ENCODE results near the gene RGS17. TPM values are rescaled to one million over a fixed set of nuclear protein-coding genes. Genes with fewer than 3 reads are reported as not detected.

The RGS17 gene
- total RNA-seq, 1 donor from 2014 or later = under 0.01 TPM

- Histone ChIP-seq H3K4me1 (ENCODE audit: control insufficient read depth in 3 of 3, insufficient read depth in 3 of 3, low read length in 3 of 3) (peaks cover 0 to 3% (median 2%) of the 10 kb centered on the region in 3 donors), H3K4me3 (ENCODE audit: low read length in 3 of 3) (no peak overlapping the region), H3K9me3 (ENCODE audit: control insufficient read depth in 3 of 3, low read length in 3 of 3) (no peaks in the 10 kb centered on the region), H3K27me3 (ENCODE audit: control insufficient read depth in 3 of 3, insufficient read depth in 3 of 3, low read length in 3 of 3) (no peaks in the 10 kb centered on the region), H3K9ac (ENCODE audit: low read depth in 1 of 3, low read length in 3 of 3) (no peak overlapping the region), H3K36me3 (ENCODE audit: control insufficient read depth in 3 of 3, insufficient read depth in 3 of 3, low read length in 3 of 3) (no peaks in the 10 kb centered on the region), H3K27ac (ENCODE audit: low read depth, low read length) (no peak overlapping the region)
These were observed 83.7 kb downstream of the RGS17 start for GRCh38 chr6:153047386-153047785.

DNA sequence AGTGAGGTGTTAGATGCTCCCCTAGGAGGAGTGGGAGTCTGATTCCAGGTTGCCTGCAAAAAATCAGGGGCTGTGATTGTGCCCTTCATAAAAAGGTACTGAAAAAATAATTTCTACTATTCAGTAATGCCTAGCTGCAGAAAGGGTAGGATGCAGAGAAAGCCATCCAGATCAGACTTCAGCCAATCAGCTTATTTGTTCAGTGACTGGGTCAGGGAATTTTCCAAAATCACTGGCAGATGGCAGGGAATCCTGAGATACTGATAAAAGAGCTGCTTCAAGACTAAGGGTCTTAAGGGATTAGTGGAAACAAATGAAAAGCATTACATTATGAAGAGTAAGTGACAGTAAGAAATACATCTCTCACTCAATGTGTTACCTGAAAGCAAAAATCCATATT, 85.8 kb downstream of the RGS17 start:
- Histone ChIP-seq H3K36me3 (ENCODE audit: control insufficient read depth in 3 of 3, insufficient read depth in 3 of 3, low read length in 3 of 3) (no peaks in the 10 kb centered on the region), H3K4me1 (ENCODE audit: control insufficient read depth in 3 of 3, insufficient read depth in 3 of 3, low read length in 3 of 3) (peaks cover 0 to 3% (median 2%) of the 10 kb centered on the region in 3 donors), H3K9me3 (ENCODE audit: control insufficient read depth in 3 of 3, low read length in 3 of 3) (no peaks in the 10 kb centered on the region)

GRCh38 chr6:153044295-153044694, 86.8 kb downstream of the RGS17 start:
- no peak overlapping the region for H3K27ac ChIP-seq (ENCODE audit: low read depth, low read length)
- no peak overlapping the region for H3K9ac ChIP-seq (ENCODE audit: low read depth in 1 of 3, low read length in 3 of 3)
- H3K27me3 ChIP-seq (ENCODE audit: control insufficient read depth in 3 of 3, insufficient read depth in 3 of 3, low read length in 3 of 3) = no peaks in the 10 kb centered on the region
- H3K36me3 ChIP-seq (ENCODE audit: control insufficient read depth in 3 of 3, insufficient read depth in 3 of 3, low read length in 3 of 3) = no peaks in the 10 kb centered on the region
- H3K4me1 ChIP-seq (ENCODE audit: control insufficient read depth in 3 of 3, insufficient read depth in 3 of 3, low read length in 3 of 3) = peaks cover 0 to 3% (median 2%) of the 10 kb centered on the region in 3 donors
- H3K9me3 ChIP-seq (ENCODE audit: control insufficient read depth in 3 of 3, low read length in 3 of 3) = no peaks in the 10 kb centered on the region
- no peak overlapping the region for H3K4me3 ChIP-seq (ENCODE audit: low read length in 3 of 3)

More for the DNA sequence above, 85.8 kb downstream of the RGS17 start:
- Histone ChIP-seq H3K4me3 (ENCODE audit: low read length in 3 of 3) (no peak overlapping the region), H3K9ac (ENCODE audit: low read depth in 1 of 3, low read length in 3 of 3) (no peak overlapping the region), H3K27ac (ENCODE audit: low read depth, low read length) (no peak overlapping the region), H3K27me3 (ENCODE audit: control insufficient read depth in 3 of 3, insufficient read depth in 3 of 3, low read length in 3 of 3) (no peaks in the 10 kb centered on the region)

DNA sequence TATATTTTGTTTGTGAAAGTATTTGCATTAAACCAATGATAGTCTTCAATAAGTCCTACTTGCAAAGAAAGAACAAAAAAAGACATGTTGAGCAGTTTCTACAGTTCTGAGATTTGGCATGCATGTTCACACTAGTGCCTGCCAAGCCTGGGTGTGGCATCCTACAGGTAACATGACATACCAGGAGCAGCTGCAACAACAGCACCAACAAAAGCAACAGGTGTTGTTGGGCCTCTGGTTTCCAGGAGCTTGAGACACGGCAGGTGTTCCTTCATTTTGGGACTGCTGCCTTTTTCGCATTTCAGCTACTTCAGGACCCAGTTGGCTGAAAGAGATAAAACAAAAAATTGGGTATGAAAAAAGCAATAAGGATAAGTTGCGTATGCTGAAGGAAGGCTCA, 87.4 kb downstream of the RGS17 start:
- Histone ChIP-seq H3K4me3 (ENCODE audit: low read length in 3 of 3) (no peak overlapping the region), H3K27me3 (ENCODE audit: control insufficient read depth in 3 of 3, insufficient read depth in 3 of 3, low read length in 3 of 3) (no peaks in the 10 kb centered on the region), H3K4me1 (ENCODE audit: control insufficient read depth in 3 of 3, insufficient read depth in 3 of 3, low read length in 3 of 3) (peaks cover 0 to 3% (median 2%) of the 10 kb centered on the region in 3 donors), H3K36me3 (ENCODE audit: control insufficient read depth in 3 of 3, insufficient read depth in 3 of 3, low read length in 3 of 3) (no peaks in the 10 kb centered on the region), H3K27ac (ENCODE audit: low read depth, low read length) (no peak overlapping the region), H3K9ac (ENCODE audit: low read depth in 1 of 3, low read length in 3 of 3) (no peak overlapping the region), H3K9me3 (ENCODE audit: control insufficient read depth in 3 of 3, low read length in 3 of 3) (no peaks in the 10 kb centered on the region)

DNA sequence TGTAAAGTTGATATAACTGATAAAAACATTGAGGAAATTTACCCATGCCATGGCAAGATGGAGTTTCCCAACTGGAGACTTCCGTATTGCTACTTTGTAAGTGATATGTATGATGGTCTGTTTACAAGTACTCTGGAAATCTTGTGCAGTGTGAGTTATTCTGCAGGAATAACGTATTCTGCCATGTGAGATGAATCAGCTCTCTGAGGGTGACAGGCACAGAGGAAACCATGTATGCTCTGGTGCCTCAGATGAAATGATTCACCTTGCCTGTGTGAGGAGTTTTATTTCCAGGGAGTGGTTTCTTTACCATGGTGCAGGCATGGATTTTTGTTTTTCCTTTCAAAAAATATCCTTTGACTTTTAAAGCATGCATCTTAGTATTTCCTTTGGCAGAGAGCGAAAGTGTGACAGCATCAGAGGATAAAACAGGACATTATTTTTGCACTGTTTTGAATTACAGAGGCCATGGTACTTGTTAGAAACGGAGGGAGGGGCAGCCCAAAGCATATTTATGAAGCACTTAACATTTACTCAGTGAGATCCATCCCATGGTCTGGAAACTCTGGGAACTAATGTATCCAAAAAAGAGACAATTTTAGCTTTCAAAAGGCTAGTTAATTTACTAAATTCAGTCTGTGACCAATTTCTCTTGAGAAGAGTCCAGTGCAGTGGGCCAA, 92.6 kb downstream of the RGS17 start:
- H3K36me3 ChIP-seq (ENCODE audit: control insufficient read depth in 3 of 3, insufficient read depth in 3 of 3, low read length in 3 of 3) = no peaks in the 10 kb centered on the region
- H3K4me1 ChIP-seq (ENCODE audit: control insufficient read depth in 3 of 3, insufficient read depth in 3 of 3, low read length in 3 of 3) = no peaks in the 10 kb centered on the region
- H3K27ac ChIP-seq (ENCODE audit: low read depth, low read length) = no peak overlapping the region
- no peaks in the 10 kb centered on the region for H3K27me3 ChIP-seq (ENCODE audit: control insufficient read depth in 3 of 3, insufficient read depth in 3 of 3, low read length in 3 of 3)
- no peak overlapping the region for H3K9ac ChIP-seq (ENCODE audit: low read depth in 1 of 3, low read length in 3 of 3)
- H3K4me3 ChIP-seq (ENCODE audit: low read length in 3 of 3) = no peak overlapping the region
- no peaks in the 10 kb centered on the region for H3K9me3 ChIP-seq (ENCODE audit: control insufficient read depth in 3 of 3, low read length in 3 of 3)

- Histone ChIP-seq H3K27ac (ENCODE audit: low read depth, low read length) (no peak overlapping the region), H3K4me1 (ENCODE audit: control insufficient read depth in 3 of 3, insufficient read depth in 3 of 3, low read length in 3 of 3) (no peaks in the 10 kb centered on the region), H3K9me3 (ENCODE audit: control insufficient read depth in 3 of 3, low read length in 3 of 3) (no peaks in the 10 kb centered on the region), H3K27me3 (ENCODE audit: control insufficient read depth in 3 of 3, insufficient read depth in 3 of 3, low read length in 3 of 3) (no peaks in the 10 kb centered on the region), H3K4me3 (ENCODE audit: low read length in 3 of 3) (no peak overlapping the region), H3K36me3 (ENCODE audit: control insufficient read depth in 3 of 3, insufficient read depth in 3 of 3, low read length in 3 of 3) (no peaks in the 10 kb centered on the region), H3K9ac (ENCODE audit: low read depth in 1 of 3, low read length in 3 of 3) (no peak overlapping the region)
These were observed 96.9 kb downstream of the RGS17 start for GRCh38 chr6:153034139-153034538.

- Histone ChIP-seq H3K4me1 (ENCODE audit: control insufficient read depth in 3 of 3, insufficient read depth in 3 of 3, low read length in 3 of 3) (no peaks in the 10 kb centered on the region), H3K27ac (ENCODE audit: low read depth, low read length) (no peak overlapping the region), H3K4me3 (ENCODE audit: low read length in 3 of 3) (no peak overlapping the region), H3K9me3 (ENCODE audit: control insufficient read depth in 3 of 3, low read length in 3 of 3) (no peaks in the 10 kb centered on the region), H3K9ac (ENCODE audit: low read depth in 1 of 3, low read length in 3 of 3) (no peak overlapping the region), H3K36me3 (ENCODE audit: control insufficient read depth in 3 of 3, insufficient read depth in 3 of 3, low read length in 3 of 3) (no peaks in the 10 kb centered on the region), H3K27me3 (ENCODE audit: control insufficient read depth in 3 of 3, insufficient read depth in 3 of 3, low read length in 3 of 3) (no peaks in the 10 kb centered on the region)
These were observed 98.7 kb downstream of the RGS17 start for GRCh38 chr6:153032255-153032882.

- Histone ChIP-seq H3K27ac (ENCODE audit: low read depth, low read length) (no peak overlapping the region), H3K9me3 (ENCODE audit: control insufficient read depth in 3 of 3, low read length in 3 of 3) (no peaks in the 10 kb centered on the region), H3K9ac (ENCODE audit: low read depth in 1 of 3, low read length in 3 of 3) (no peak overlapping the region), H3K36me3 (ENCODE audit: control insufficient read depth in 3 of 3, insufficient read depth in 3 of 3, low read length in 3 of 3) (no peaks in the 10 kb centered on the region), H3K4me1 (ENCODE audit: control insufficient read depth in 3 of 3, insufficient read depth in 3 of 3, low read length in 3 of 3) (no peaks in the 10 kb centered on the region), H3K4me3 (ENCODE audit: low read length in 3 of 3) (no peak overlapping the region), H3K27me3 (ENCODE audit: control insufficient read depth in 3 of 3, insufficient read depth in 3 of 3, low read length in 3 of 3) (no peaks in the 10 kb centered on the region)
These were observed 99.6 kb downstream of the RGS17 start for GRCh38 chr6:153031335-153031955.

DNA sequence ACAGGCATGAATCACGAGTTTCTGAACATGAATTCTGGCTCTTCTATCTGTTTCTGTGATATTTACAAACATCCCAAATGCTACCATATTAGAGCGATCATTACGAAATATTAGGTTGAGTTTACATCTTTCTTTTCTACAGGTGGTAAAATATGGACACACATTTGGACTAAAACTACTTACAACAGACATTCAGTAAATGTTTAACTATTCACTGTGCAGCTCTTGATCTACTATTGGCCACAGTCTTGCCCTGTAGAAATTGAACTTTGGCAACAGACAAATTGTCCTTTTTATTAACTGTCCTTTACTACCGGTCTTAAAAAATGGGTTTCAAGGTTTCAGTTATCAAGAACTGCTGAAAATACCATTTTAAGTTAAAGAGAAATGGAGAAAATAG, 102.1 kb downstream of the RGS17 start:
- H3K9me3 ChIP-seq (ENCODE audit: control insufficient read depth in 3 of 3, low read length in 3 of 3) = no peaks in the 10 kb centered on the region

DNA sequence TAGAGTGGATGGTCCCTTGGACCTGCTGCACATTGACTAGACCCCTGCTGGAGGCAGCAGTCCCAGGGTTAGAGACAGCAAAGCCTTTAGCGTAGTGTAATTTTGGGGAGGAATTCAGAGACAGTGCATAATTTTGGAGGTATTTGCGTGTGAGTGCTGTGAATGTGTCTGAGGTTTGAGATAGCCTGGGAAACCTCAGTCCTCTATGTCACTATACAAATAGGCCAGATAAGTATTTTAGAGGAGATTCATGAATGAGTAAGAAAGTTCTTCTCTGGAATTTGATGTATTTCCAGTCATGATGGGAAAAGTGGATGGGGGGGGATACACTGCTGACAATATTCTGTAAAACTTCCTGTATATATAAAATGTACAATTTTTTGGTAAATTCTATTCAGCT, 102.8 kb downstream of the RGS17 start:
- Histone ChIP-seq H3K9ac (ENCODE audit: low read depth in 1 of 3, low read length in 3 of 3) (no peak overlapping the region), H3K9me3 (ENCODE audit: control insufficient read depth in 3 of 3, low read length in 3 of 3) (no peaks in the 10 kb centered on the region), H3K27me3 (ENCODE audit: control insufficient read depth in 3 of 3, insufficient read depth in 3 of 3, low read length in 3 of 3) (no peaks in the 10 kb centered on the region), H3K4me3 (ENCODE audit: low read length in 3 of 3) (no peak overlapping the region), H3K36me3 (ENCODE audit: control insufficient read depth in 3 of 3, insufficient read depth in 3 of 3, low read length in 3 of 3) (no peaks in the 10 kb centered on the region), H3K27ac (ENCODE audit: low read depth, low read length) (no peak overlapping the region), H3K4me1 (ENCODE audit: control insufficient read depth in 3 of 3, insufficient read depth in 3 of 3, low read length in 3 of 3) (no peaks in the 10 kb centered on the region)

More for the DNA sequence above, 102.1 kb downstream of the RGS17 start:
- no peaks in the 10 kb centered on the region for H3K27me3 ChIP-seq (ENCODE audit: control insufficient read depth in 3 of 3, insufficient read depth in 3 of 3, low read length in 3 of 3)
- no peak overlapping the region for H3K27ac ChIP-seq (ENCODE audit: low read depth, low read length)
- no peak overlapping the region for H3K9ac ChIP-seq (ENCODE audit: low read depth in 1 of 3, low read length in 3 of 3)
- H3K4me3 ChIP-seq (ENCODE audit: low read length in 3 of 3) = no peak overlapping the region
- H3K4me1 ChIP-seq (ENCODE audit: control insufficient read depth in 3 of 3, insufficient read depth in 3 of 3, low read length in 3 of 3) = no peaks in the 10 kb centered on the region
- H3K36me3 ChIP-seq (ENCODE audit: control insufficient read depth in 3 of 3, insufficient read depth in 3 of 3, low read length in 3 of 3) = no peaks in the 10 kb centered on the region

Data from skeletal muscle tissue (tissue), 4 donors.